Mesenchymal stem cell (in vitro differentiated cells and primary cell): ENCODE measurements around the gene FBRSL1.

Experiments used
- DNase-seq: peaks from one replicate; pipeline ENCODE4 v3.0.0-alpha.2; 2013
- H2AFZ ChIP-seq: one replicate; pipeline ENCODE4 v1.6.1; 2013; ENCODE audit warnings: low read depth, mild to moderate bottlenecking, control low read depth, inconsistent platforms, low read length, moderate library complexity
- H2AK5ac ChIP-seq: 2 replicates; pipeline ENCODE4 v1.6.1; 2013; ENCODE audit warnings: low read length, moderate library complexity, mild to moderate bottlenecking, inconsistent platforms; ENCODE audit not compliant: severe bottlenecking
- H2BK120ac ChIP-seq: one replicate; pipeline ENCODE4 v1.6.1; 2013; ENCODE audit warnings: low read depth, mild to moderate bottlenecking, inconsistent platforms, low read length, moderate library complexity
- H2BK12ac ChIP-seq, 2 experiments: one replicate each; pipeline ENCODE4 v1.6.1; 2013; ENCODE audit warnings: inconsistent platforms in 2 of 2, low read length in 2 of 2, mild to moderate bottlenecking in 2 of 2, moderate library complexity in 2 of 2, control low read depth in 1 of 2
- H2BK15ac ChIP-seq: one replicate; pipeline ENCODE4 v1.6.1; 2013; ENCODE audit warnings: mild to moderate bottlenecking, low read depth, inconsistent platforms; ENCODE audit not compliant: poor library complexity, severe bottlenecking
- H2BK5ac ChIP-seq: 2 replicates; pipeline ENCODE4 v1.6.1; 2013; ENCODE audit warnings: low read depth, mild to moderate bottlenecking, low read length, control low read depth, inconsistent platforms; ENCODE audit not compliant: poor library complexity, severe bottlenecking
- H3K14ac ChIP-seq, 2 experiments: one replicate each; pipeline ENCODE4 v1.6.1; 2013; ENCODE audit warnings: inconsistent platforms in 2 of 2, low read length in 2 of 2, control low read depth in 1 of 2, mild to moderate bottlenecking in 1 of 2, moderate library complexity in 1 of 2
- H3K18ac ChIP-seq, 2 experiments: one replicate each; pipeline ENCODE4 v1.6.1; 2013; ENCODE audit warnings: inconsistent platforms in 2 of 2, low read length in 2 of 2, control low read depth in 1 of 2, low read depth in 1 of 2, mild to moderate bottlenecking in 1 of 2
- H3K23ac ChIP-seq, 2 experiments: one replicate each; pipeline ENCODE4 v1.6.1; 2013; ENCODE audit warnings: inconsistent platforms in 2 of 2, low read length in 2 of 2, mild to moderate bottlenecking in 2 of 2, moderate library complexity in 2 of 2, control low read depth in 1 of 2
- H3K27ac ChIP-seq: 2 replicates; pipeline ENCODE4 v1.5.1; 2013; ENCODE audit warnings: mild to moderate bottlenecking, moderate library complexity, low read length, control low read depth, inconsistent platforms; ENCODE audit not compliant: poor library complexity, severe bottlenecking
- H3K27me3 ChIP-seq, 2 experiments: 2 replicates each; pipeline versions ENCODE4 v1.6.1 to v1.7.0; 2013; ENCODE audit warnings: low read length in 2 of 2, mild to moderate bottlenecking in 2 of 2, moderate library complexity in 2 of 2, control low read depth in 1 of 2, inconsistent platforms in 1 of 2; ENCODE audit not compliant: control insufficient read depth in 1 of 2, insufficient read depth in 1 of 2
- H3K36me3 ChIP-seq, 2 experiments: 2 replicates each; pipeline versions ENCODE4 v1.6.1 to v1.7.0; 2013; ENCODE audit warnings: low read length in 2 of 2, control low read depth in 1 of 2, inconsistent platforms in 1 of 2, low read depth in 1 of 2, mild to moderate bottlenecking in 1 of 2; ENCODE audit not compliant: insufficient read depth in 2 of 2, control insufficient read depth in 1 of 2
- H3K4ac ChIP-seq, 2 experiments: one replicate each; pipeline ENCODE4 v1.6.1; 2013; ENCODE audit warnings: inconsistent platforms in 2 of 2, low read length in 2 of 2, mild to moderate bottlenecking in 2 of 2, moderate library complexity in 2 of 2, control low read depth in 1 of 2, low read depth in 1 of 2
- H3K4me1 ChIP-seq: 2 replicates; pipeline ENCODE4 v1.6.1; 2013; ENCODE audit warnings: low read depth, low read length, control low read depth; ENCODE audit not compliant: control insufficient read depth, insufficient read depth
- H3K4me2 ChIP-seq: 2 replicates; pipeline ENCODE4 v1.6.1; 2013; ENCODE audit warnings: low read length, mild to moderate bottlenecking, inconsistent platforms; ENCODE audit not compliant: poor library complexity, severe bottlenecking
- H3K4me3 ChIP-seq, 2 experiments: 2 replicates each; pipeline versions ENCODE4 v1.5.1 to v1.7.0; 2013; ENCODE audit warnings: low read length in 2 of 2, mild to moderate bottlenecking in 2 of 2, control low read depth in 1 of 2, low read depth in 1 of 2; ENCODE audit not compliant: insufficient read depth in 1 of 2
- H3K79me1 ChIP-seq: replicated peaks from 2 replicates; pipeline ENCODE4 v1.6.1; 2013; ENCODE audit warnings: mild to moderate bottlenecking, control low read depth, low read length, inconsistent platforms; ENCODE audit not compliant: poor library complexity, severe bottlenecking
- H3K9ac ChIP-seq: 2 replicates; pipeline ENCODE4 v1.7.0; 2013; ENCODE audit warnings: mild to moderate bottlenecking, low read length, moderate library complexity
- H3K9me3 ChIP-seq: 2 replicates; pipeline ENCODE4 v1.7.0; 2013; ENCODE audit warnings: mild to moderate bottlenecking, low read length; ENCODE audit not compliant: control insufficient read depth
- H4K8ac ChIP-seq: one replicate; pipeline ENCODE4 v1.6.1; 2013; ENCODE audit warnings: inconsistent platforms, mild to moderate bottlenecking, low read length, moderate library complexity
- H4K91ac ChIP-seq: one replicate; pipeline ENCODE4 v1.6.1; 2013; ENCODE audit warnings: mild to moderate bottlenecking, low read length, inconsistent platforms
- whole genome bisulfite sequencing: methylation state at CpG from one replicate; pipeline ENCODE4 v1.1.7; 2013; ENCODE audit warnings: mixed read lengths; 5-methylcytosine and 5-hydroxymethylcytosine counted together

Gene FBRSL1

GRCh38 chr12:132505852-132506219 is 15.9 kb downstream of the FBRSL1 start:
- peaks cover 0 to 40% of the 10 kb centered on the region in 2 experiments for H3K36me3 ChIP-seq
- H4K91ac ChIP-seq: peak overlapping the region; percentile 21
- no peak overlapping the region for H3K9ac ChIP-seq
- no peak overlapping the region for H2BK5ac ChIP-seq
- H3K4me1 ChIP-seq: peaks cover 70% of the 10 kb centered on the region
- H2BK120ac ChIP-seq: no peak overlapping the region
- H3K9me3 ChIP-seq: no peaks in the 10 kb centered on the region
- H2AFZ ChIP-seq: no peak overlapping the region
- H4K8ac ChIP-seq: no peak overlapping the region
- H3K4me2 ChIP-seq: no peak overlapping the region
- no peak for DNase-seq
- peak overlapping the region in 1 of 2 experiments; percentile 50 for H3K18ac ChIP-seq
- H2BK12ac ChIP-seq: peak overlapping the region in 1 of 2 experiments; percentile 56
- H3K79me1 ChIP-seq: peaks cover 52% of the 10 kb centered on the region
- H3K4me3 ChIP-seq: no peak overlapping the region
- peak overlapping the region in 1 of 2 experiments; percentile 54 for H3K23ac ChIP-seq
- no peak overlapping the region for H2AK5ac ChIP-seq
- no peak overlapping the region for H3K4ac ChIP-seq
- 69% methylated on average over 10 of the region's 10 CpGs for WGBS
- H3K14ac ChIP-seq: no peak overlapping the region
- H3K27ac ChIP-seq: no peak overlapping the region
- H2BK15ac ChIP-seq: no peak overlapping the region
- no peaks in the 10 kb centered on the region for H3K27me3 ChIP-seq

DNA sequence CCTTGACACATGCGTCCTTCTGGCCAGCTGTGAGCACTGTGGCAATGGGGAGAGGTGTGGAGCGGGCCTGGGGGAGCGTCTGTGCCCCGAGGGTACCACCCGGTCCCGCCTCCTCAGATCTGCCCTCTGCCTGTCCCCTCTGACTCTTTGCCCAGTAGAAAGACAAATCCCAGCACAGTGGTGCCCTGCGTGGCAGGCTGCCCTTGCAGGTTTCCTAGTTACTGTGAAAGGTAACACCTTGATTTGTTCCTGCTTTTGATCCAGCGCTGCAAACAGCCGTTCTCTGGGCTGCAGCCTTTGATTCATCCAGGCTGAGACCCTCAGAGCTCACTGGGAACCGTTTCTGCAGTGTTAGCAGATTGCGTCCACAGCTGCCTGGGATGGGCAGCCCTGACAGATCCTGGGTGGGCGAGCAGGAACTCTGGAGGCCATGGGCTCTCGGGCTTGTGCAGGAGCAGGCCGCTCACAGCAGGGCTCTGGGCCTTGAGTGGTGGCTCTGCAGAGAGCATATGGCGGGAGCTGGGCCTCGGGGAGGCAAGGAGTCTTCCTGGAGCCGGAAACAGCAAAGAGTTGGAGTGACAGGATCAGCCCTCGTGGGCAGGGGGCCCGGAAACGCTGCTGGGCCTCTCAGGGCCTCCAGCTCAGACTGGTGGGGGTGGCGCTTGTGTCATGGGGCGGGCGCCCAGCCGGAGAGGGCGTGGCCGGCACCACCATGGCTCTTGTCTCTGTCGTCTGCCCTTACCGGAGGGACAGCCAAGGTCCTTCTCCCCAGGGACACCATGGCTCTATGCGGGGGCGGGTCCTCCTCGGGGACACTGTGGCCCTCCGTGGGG is 16.6 kb downstream of the FBRSL1 start:
- Histone ChIP-seq H2BK15ac (no peak overlapping the region), H3K79me1 (peaks cover 57% of the 10 kb centered on the region), H3K27ac (peak overlapping the region; percentile 53), H3K4me3 (peak overlapping the region; percentile 24 to 58), H2BK5ac (no peak overlapping the region), H4K8ac (peak overlapping the region; percentile 77), H3K4ac (peak overlapping the region in 1 of 2 experiments; percentile 3), H3K14ac (peak overlapping the region in 1 of 2 experiments; percentile 58), H2AK5ac (no peak overlapping the region), H3K36me3 (peaks cover 0 to 47% of the 10 kb centered on the region in 2 experiments), H3K9me3 (no peaks in the 10 kb centered on the region), H3K23ac (no peak overlapping the region), H4K91ac (peak overlapping the region; percentile 64), H3K4me1 (peaks cover 64% of the 10 kb centered on the region), H2BK12ac (no peak overlapping the region), H2AFZ (no peak overlapping the region), H3K27me3 (no peaks in the 10 kb centered on the region), H2BK120ac (no peak overlapping the region), H3K4me2 (peak overlapping the region; percentile 56), H3K18ac (peak overlapping the region; percentile 37 to 81), H3K9ac (peak overlapping the region; percentile 65)
- 55% methylated on average over 32 of the region's 32 CpGs for WGBS
- peak; percentile 66 for DNase-seq

GRCh38 chr12:132507161-132507538 is 17.2 kb downstream of the FBRSL1 start:
- Histone ChIP-seq H4K91ac (peak overlapping the region; percentile 64), H3K18ac (peak overlapping the region; percentile 63 to 81), H3K23ac (no peak overlapping the region), H3K9ac (no peak overlapping the region), H2BK5ac (no peak overlapping the region), H3K4me2 (peak overlapping the region; percentile 56), H3K27me3 (no peaks in the 10 kb centered on the region), H4K8ac (peak overlapping the region; percentile 77), H2BK15ac (no peak overlapping the region), H2AFZ (no peak overlapping the region), H3K4me1 (peaks cover 61% of the 10 kb centered on the region), H3K14ac (no peak overlapping the region), H2BK12ac (no peak overlapping the region), H3K36me3 (peaks cover 0 to 52% of the 10 kb centered on the region in 2 experiments), H3K4ac (peak overlapping the region; percentile 3 to 27), H3K9me3 (no peaks in the 10 kb centered on the region), H2BK120ac (no peak overlapping the region), H3K27ac (peak overlapping the region; percentile 44), H3K4me3 (peak overlapping the region; percentile 24 to 58), H3K79me1 (peaks cover 59% of the 10 kb centered on the region), H2AK5ac (no peak overlapping the region)
- WGBS: 93% methylated on average over 15 of the region's 15 CpGs
- DNase-seq: no peak

GRCh38 chr12:132507656-132508490 is 17.9 kb downstream of the FBRSL1 start:
- Histone ChIP-seq H3K23ac (no peak overlapping the region), H2BK12ac (no peak overlapping the region), H3K4me3 (no peak overlapping the region), H3K9me3 (no peaks in the 10 kb centered on the region), H3K27me3 (no peaks in the 10 kb centered on the region), H3K9ac (no peak overlapping the region), H3K79me1 (peaks cover 61% of the 10 kb centered on the region), H4K91ac (no peak overlapping the region), H2BK5ac (no peak overlapping the region), H3K27ac (no peak overlapping the region), H2AFZ (no peak overlapping the region), H2BK15ac (no peak overlapping the region), H3K14ac (no peak overlapping the region), H2BK120ac (no peak overlapping the region), H3K4me1 (peaks cover 61% of the 10 kb centered on the region), H3K4ac (peak overlapping the region in 1 of 2 experiments; percentile 27), H3K4me2 (no peak overlapping the region), H3K36me3 (peaks cover 0 to 59% of the 10 kb centered on the region in 2 experiments), H3K18ac (peak overlapping the region in 1 of 2 experiments; percentile 63), H2AK5ac (peak overlapping the region; percentile 81), H4K8ac (no peak overlapping the region)
- DNase-seq: no peak
- WGBS: 90% methylated on average over 31 of the region's 31 CpGs
